ENCODE data around the gene UNC13D. TPM values are rescaled to one million over a fixed set of nuclear protein-coding genes. Genes with fewer than 3 reads are reported as not detected.

Gene UNC13D
- total RNA-seq, 2 donors from 2014 or later = 20.5 to 31.0 TPM

GRCh38 chr17:75842411-75842810 lies 1.8 kb downstream of the UNC13D start:
- ATAC-seq = no peak
- no peak for DNase-seq
- intact Hi-C loops (cut with DNase I, micrococcal nuclease) = no loop called here

GRCh38 chr17:75840799-75841164 lies 3.4 kb downstream of the UNC13D start:
- DNase-seq = no peak
- intact Hi-C loops (cut with DNase I, micrococcal nuclease) = no loop called here
- ATAC-seq = no peak

GRCh38 chr17:75839942-75840798 lies 4.0 kb downstream of the UNC13D start:
- ATAC-seq = no peak
- no peak for DNase-seq
- intact Hi-C loops (cut with DNase I, micrococcal nuclease) = no loop called here

GRCh38 chr17:75838410-75838809 lies 5.8 kb downstream of the UNC13D start:
- DNase-seq = no peak
- intact Hi-C loops (cut with DNase I, micrococcal nuclease) = no loop called here
- ATAC-seq = no peak

GRCh38 chr17:75837899-75838298 lies 6.3 kb downstream of the UNC13D start:
- intact Hi-C loops (cut with DNase I, micrococcal nuclease) = no loop called here
- DNase-seq (no peak), ATAC-seq (no peak)

- ATAC-seq (no peak), DNase-seq (no peak)
- intact Hi-C loops (cut with DNase I, micrococcal nuclease) = no loop called here
These were observed 7.6 kb downstream of the UNC13D start for GRCh38 chr17:75836605-75837004.

GRCh38 chr17:75835654-75835987 lies 8.6 kb downstream of the UNC13D start:
- DNase-seq = no peak
- intact Hi-C loops (cut with DNase I, micrococcal nuclease) = no loop called here
- ATAC-seq = peak; percentile 6

GRCh38 chr17:75834928-75835653 lies 9.1 kb downstream of the UNC13D start:
- DNase-seq (no peak), ATAC-seq (no peak)
- intact Hi-C loops (cut with DNase I, micrococcal nuclease) = no loop called here

- DNase-seq (no peak), ATAC-seq (no peak)
- intact Hi-C loops (cut with DNase I, micrococcal nuclease) = no loop called here
These were observed 9.8 kb downstream of the UNC13D start for GRCh38 chr17:75834279-75834920.

- DNase-seq (no peak), ATAC-seq (no peak)
- intact Hi-C loops (cut with DNase I, micrococcal nuclease) = no loop called here
These were observed 11.4 kb downstream of the UNC13D start for GRCh38 chr17:75832652-75833400.

- intact Hi-C loops (cut with DNase I, micrococcal nuclease) = no loop called here
- no peak for ATAC-seq
These were observed 12.0 kb downstream of the UNC13D start for GRCh38 chr17:75832164-75832651.

GRCh38 chr17:75831032-75831571 lies 13.1 kb downstream of the UNC13D start:
- DNase-seq (peak; percentile 66 to 75), ATAC-seq (peak; percentile 74)
- intact Hi-C loops (cut with DNase I, micrococcal nuclease) = no loop called here

More at GRCh38 chr17:75832164-75832651, 12.0 kb downstream of the UNC13D start:
- peak in 1 of 2 donors; percentile 41 for DNase-seq

- peak; percentile 79 for ATAC-seq
These were observed 13.8 kb downstream of the UNC13D start for GRCh38 chr17:75830164-75831031.

GRCh38 chr17:75829747-75830146 lies 14.5 kb downstream of the UNC13D start:
- intact Hi-C loops (cut with DNase I, micrococcal nuclease) = no loop called here

More at GRCh38 chr17:75830164-75831031, 13.8 kb downstream of the UNC13D start:
- intact Hi-C loops (cut with DNase I, micrococcal nuclease) = no loop called here
- peak in 1 of 2 donors; percentile 72 for DNase-seq

GRCh38 chr17:75828741-75829140 lies 15.5 kb downstream of the UNC13D start:
- intact Hi-C loops (cut with DNase I, micrococcal nuclease) = no loop called here
- DNase-seq (no peak), ATAC-seq (no peak)

More at GRCh38 chr17:75829747-75830146, 14.5 kb downstream of the UNC13D start:
- ATAC-seq (no peak), DNase-seq (no peak)

- ATAC-seq (no peak), DNase-seq (no peak)
- intact Hi-C loops (cut with DNase I, micrococcal nuclease) = no loop called here
These were observed 16.2 kb downstream of the UNC13D start for GRCh38 chr17:75828076-75828400.

- DNase-seq (peak in 1 of 2 donors; percentile 70), ATAC-seq (peak; percentile 36)
- intact Hi-C loops (cut with DNase I, micrococcal nuclease) = no loop called here
These were observed 16.7 kb downstream of the UNC13D start for GRCh38 chr17:75827308-75828075.
